H9 (cell line): ENCODE measurements around the gene GIPC1. TPM values are rescaled to one million over a fixed set of nuclear protein-coding genes. Genes with fewer than 3 reads are reported as not detected.

Source experiments
- DNase-seq: peaks from one replicate; pipeline ENCODE4 v3.0.0-alpha.2; 2017
- H2AFZ ChIP-seq: one replicate; pipeline ENCODE4 v1.6.1; 2013; ENCODE audit warnings: mild to moderate bottlenecking, low read length, control low read depth, moderate library complexity
- H2AK5ac ChIP-seq: 2 replicates; pipeline ENCODE4 v1.6.1; 2013; ENCODE audit warnings: low read length, control low read depth, mixed read lengths; ENCODE audit not compliant: insufficient read length
- H2BK120ac ChIP-seq: one replicate; pipeline ENCODE4 v1.6.1; 2013; ENCODE audit warnings: low read depth, mild to moderate bottlenecking, low read length, control low read depth, inconsistent platforms; ENCODE audit not compliant: poor library complexity, severe bottlenecking
- H2BK12ac ChIP-seq: 2 replicates; pipeline ENCODE4 v1.6.1; 2013; ENCODE audit warnings: low read length, control low read depth, mixed read lengths, low read depth; ENCODE audit not compliant: insufficient read length
- H2BK15ac ChIP-seq: 2 replicates; pipeline ENCODE4 v1.6.1; 2013; ENCODE audit warnings: low read depth, low read length, control low read depth
- H2BK20ac ChIP-seq: one replicate; pipeline ENCODE4 v1.6.1; 2013; ENCODE audit warnings: low read depth, mild to moderate bottlenecking, low read length, control low read depth, inconsistent platforms; ENCODE audit not compliant: poor library complexity, severe bottlenecking
- H2BK5ac ChIP-seq: 2 replicates; pipeline ENCODE4 v1.6.1; 2013; ENCODE audit warnings: low read length, control low read depth, mixed read lengths; ENCODE audit not compliant: insufficient read length
- H3K14ac ChIP-seq: 2 replicates; pipeline ENCODE4 v1.6.1; 2013; ENCODE audit warnings: low read length, control low read depth; ENCODE audit not compliant: insufficient read depth
- H3K18ac ChIP-seq: 2 replicates; pipeline ENCODE4 v1.6.1; 2013; ENCODE audit warnings: low read depth, mild to moderate bottlenecking, mixed read lengths, low read length, control low read depth; ENCODE audit not compliant: insufficient read length
- H3K23ac ChIP-seq: 2 replicates; pipeline ENCODE4 v1.6.1; 2013; ENCODE audit warnings: low read length, control low read depth, mixed read lengths, low read depth; ENCODE audit not compliant: insufficient read length
- H3K23me2 ChIP-seq: 2 replicates; pipeline ENCODE4 v1.6.1; 2013; ENCODE audit warnings: low read depth, mild to moderate bottlenecking, mixed read lengths, low read length, control low read depth; ENCODE audit not compliant: insufficient read length, poor library complexity, severe bottlenecking
- H3K27ac ChIP-seq: 2 replicates; pipeline ENCODE4 v1.5.1; 2013; ENCODE audit warnings: low read length, control low read depth, mixed read lengths, low read depth; ENCODE audit not compliant: insufficient read length
- H3K27me3 ChIP-seq: 2 replicates; pipeline ENCODE4 v1.6.1; 2013; ENCODE audit warnings: low read length, control low read depth, inconsistent platforms; ENCODE audit not compliant: insufficient read depth
- H3K4ac ChIP-seq: 2 replicates; pipeline ENCODE4 v1.6.1; 2013; ENCODE audit warnings: low read depth, mild to moderate bottlenecking, control low read depth, inconsistent platforms, low read length, moderate library complexity
- H3K4me1 ChIP-seq: 2 replicates; pipeline ENCODE4 v1.6.1; 2013; ENCODE audit warnings: low read length, control low read depth, inconsistent platforms; ENCODE audit not compliant: insufficient read depth
- H3K4me2 ChIP-seq: 2 replicates; pipeline ENCODE4 v1.6.1; 2013; ENCODE audit warnings: low read length, control low read depth, mixed read lengths; ENCODE audit not compliant: insufficient read length, insufficient read depth
- H3K56ac ChIP-seq: 2 replicates; pipeline ENCODE4 v1.6.1; 2013; ENCODE audit warnings: low read depth, mild to moderate bottlenecking, mixed read lengths, low read length, control low read depth; ENCODE audit not compliant: insufficient read length
- H3K79me1 ChIP-seq: 2 replicates; pipeline ENCODE4 v1.6.1; 2013; ENCODE audit warnings: low read depth, mild to moderate bottlenecking, moderate library complexity, low read length, control low read depth, inconsistent platforms; ENCODE audit not compliant: insufficient read depth, poor library complexity, severe bottlenecking
- H3K79me2 ChIP-seq: 2 replicates; pipeline ENCODE4 v1.6.1; 2013; ENCODE audit warnings: low read length, control low read depth, inconsistent platforms; ENCODE audit not compliant: insufficient read depth
- H3K9ac ChIP-seq: 2 replicates; pipeline ENCODE4 v1.6.1; 2013; ENCODE audit warnings: low read length, control low read depth, mixed read lengths; ENCODE audit not compliant: insufficient read length; ENCODE audit errors: extremely low read depth
- H3K9me3 ChIP-seq: one replicate; pipeline ENCODE4 v1.6.1; 2013; ENCODE audit warnings: low read depth, low read length, inconsistent platforms; ENCODE audit not compliant: control insufficient read depth
- H3T11ph ChIP-seq: one replicate; pipeline ENCODE4 v1.6.1; 2013; ENCODE audit warnings: mild to moderate bottlenecking, low read length, control low read depth, inconsistent platforms
- H4K20me1 ChIP-seq: one replicate; pipeline ENCODE4 v1.6.1; 2013; ENCODE audit not compliant: control insufficient read depth, insufficient read length, insufficient read depth
- H4K5ac ChIP-seq: 2 replicates; pipeline ENCODE4 v1.6.1; 2013; ENCODE audit warnings: low read depth, mild to moderate bottlenecking, mixed read lengths, low read length, control low read depth; ENCODE audit not compliant: insufficient read length
- H4K8ac ChIP-seq: replicated peaks from 2 replicates; pipeline ENCODE4 v1.6.1; 2013; ENCODE audit warnings: low read length, control low read depth, mixed read lengths, low read depth; ENCODE audit not compliant: insufficient read length
- H4K91ac ChIP-seq: 2 replicates; pipeline ENCODE4 v1.6.1; 2013; ENCODE audit warnings: low read depth, mild to moderate bottlenecking, moderate library complexity, mixed read lengths, low read length, control low read depth; ENCODE audit not compliant: insufficient read length
- H3K27ac Mint-ChIP-seq, 3 experiments: 2 replicates in 2 of 3; 3 replicates in 1 of 3; pipeline ENCODE4 v1.8.0; 2020 to 2021; ENCODE audit warnings: mixed read lengths in 3 of 3, mild to moderate bottlenecking in 1 of 3, moderate library complexity in 1 of 3
- H3K27me3 Mint-ChIP-seq: 2 replicates; pipeline ENCODE4 v1.8.0; 2021; ENCODE audit warnings: low read depth, mild to moderate bottlenecking, moderate library complexity, mixed read lengths
- H3K36me3 Mint-ChIP-seq, 3 experiments: 2 replicates in 2 of 3; 3 replicates in 1 of 3; pipeline ENCODE4 v1.8.0; 2020 to 2021; ENCODE audit warnings: low read depth in 3 of 3, mixed read lengths in 3 of 3; ENCODE audit not compliant: insufficient read depth in 1 of 3
- H3K4me1 Mint-ChIP-seq, 2 experiments: 2 replicates each; pipeline ENCODE4 v1.8.0; 2020; ENCODE audit warnings: mixed read lengths in 2 of 2
- H3K4me3 Mint-ChIP-seq, 2 experiments: 2 replicates in 1 of 2; 3 replicates in 1 of 2; pipeline ENCODE4 v1.8.0; 2020 to 2021; ENCODE audit warnings: mild to moderate bottlenecking in 2 of 2, mixed read lengths in 2 of 2, moderate library complexity in 1 of 2
- H3K9me3 Mint-ChIP-seq, 2 experiments: 2 replicates in 1 of 2; 3 replicates in 1 of 2; pipeline ENCODE4 v1.8.0; 2020; ENCODE audit warnings: mild to moderate bottlenecking in 2 of 2, mixed read lengths in 2 of 2, moderate library complexity in 1 of 2
- CTCF ChIP-seq: fragments of 200-600 bp; sonication (generic); conservative IDR thresholded peaks from 3 replicates; pipeline ENCODE4 v1.8.0; 2021; ENCODE audit warnings: antibody characterized with exemption, mild to moderate bottlenecking
- WGBS: extraction: QIAGEN DNeasy Blood & Tissue Kit; methylation state at CpG from one replicate; pipeline ENCODE4 v1.1.7; 2013; ENCODE audit warnings: missing lambda C conversion rate, low lambda C conversion rate, mixed read lengths; ENCODE audit not compliant: insufficient read length; ENCODE audit errors: extremely low coverage; 5-methylcytosine and 5-hydroxymethylcytosine counted together
- total RNA-seq: library from RNA; stranded (reverse); gene quantifications from 2 replicates; pipeline ENCODE4 v1.2.1, GENCODE V29; 2021

GIPC1 gene
- total RNA-seq, 1 experiment from 2014 or later: 70.6 TPM

- Histone ChIP-seq H2BK120ac (no peak overlapping the region), H3K4me2 (no peak overlapping the region), H3K4me1 (no peaks in the 10 kb centered on the region), H4K8ac (no peak overlapping the region), H2AK5ac (no peak overlapping the region), H3K23me2 (no peaks in the 10 kb centered on the region), H3K9me3 (no peaks in the 10 kb centered on the region), H3T11ph (no peak overlapping the region), H4K91ac (no peak overlapping the region), H3K4ac (no peak overlapping the region), H3K23ac (no peak overlapping the region), H3K27ac (no peak overlapping the region), H3K79me1 (no peaks in the 10 kb centered on the region), H3K14ac (no peak overlapping the region), H3K9ac (no peak overlapping the region), H4K20me1 (peaks cover 5% of the 10 kb centered on the region), H2BK12ac (no peak overlapping the region), H2BK20ac (no peak overlapping the region), H3K79me2 (no peaks in the 10 kb centered on the region), H3K56ac (no peak overlapping the region), H3K27me3 (no peaks in the 10 kb centered on the region), H2AFZ (no peak overlapping the region), H2BK15ac (no peak overlapping the region), H2BK5ac (no peak overlapping the region), H4K5ac (no peak overlapping the region), H3K18ac (no peak overlapping the region)
- Mint-ChIP-seq H3K27me3 (no peaks in the 10 kb centered on the region; the same call in 1 of the 2 replicates), H3K36me3 (peaks cover 45 to 74% (median 66%) of the 10 kb centered on the region in 3 experiments), H3K27ac (peak overlapping the region; percentile 34 to 75 (median 51); a peak in 4 of 7 replicates), H3K4me3 (peak overlapping the region in 1 of 2 experiments; percentile 57; a peak in 2 of 5 replicates), H3K4me1 (peaks cover 0 to 5% of the 10 kb centered on the region in 2 experiments; a peak in 1 of 4 replicates), H3K9me3 (no peaks in the 10 kb centered on the region)
- no CpG with 5 or more reads among the region's 30 CpGs for WGBS
- DNase-seq: peak; percentile 99
- no peak for TF ChIP-seq CTCF
Observed at GRCh38 chr19:14450168-14450874, 45.6 kb downstream of the GIPC1 start.
